Activated T-helper 2 cell treated with anti-CD3 and anti-CD28 coated beads, Interferon-gamma antibody, Interleukin-2, Interleukin-4, amounts not matched to agents 10 μg/mL and 5 μg/mL and 100 μg/mL, durations not matched to agents 14 hours and 24 hours and 36 hours (primary cell): ENCODE data around the gene SIK3. TPM values are rescaled to one million over a fixed set of nuclear protein-coding genes. Genes with fewer than 3 reads are reported as not detected.
A peak's percentile ranks its signal among the peaks of the same experiment; 100 is the strongest.

Experiments
- DNase-seq: peaks from one replicate; pipeline ENCODE4 v3.0.0; 2021; ENCODE audit warnings: low spot score
- H3K27ac Mint-ChIP-seq: one replicate; pipeline ENCODE4 v1.8.0; 2021; ENCODE audit warnings: mixed read lengths
- H3K27me3 Mint-ChIP-seq: one replicate; pipeline ENCODE4 v1.8.0; 2021; ENCODE audit warnings: low read depth, mixed read lengths
- H3K36me3 Mint-ChIP-seq: one replicate; pipeline ENCODE4 v1.8.0; 2021; ENCODE audit warnings: low read depth, mixed read lengths
- H3K4me1 Mint-ChIP-seq: one replicate; pipeline ENCODE4 v1.8.0; 2021; ENCODE audit warnings: low read depth, mixed read lengths
- H3K4me3 Mint-ChIP-seq: one replicate; pipeline ENCODE4 v1.8.0; 2021; ENCODE audit warnings: low read depth, mild to moderate bottlenecking, moderate library complexity, mixed read lengths
- H3K9me3 Mint-ChIP-seq: one replicate; pipeline ENCODE4 v1.8.0; 2021; ENCODE audit warnings: mixed read lengths
- intact Hi-C: fragments of 100-400 bp; cut with micrococcal nuclease; formaldehyde crosslinking; loops from one replicate; pipeline ENCODE4 v1.15.1; 2023
- total RNA-seq: library from RNA; stranded (reverse); gene quantifications from 2 replicates; pipeline ENCODE4 v1.2.3, GENCODE V29; 2022

The SIK3 gene
- total RNA-seq, 1 donor from 2014 or later, result 25.3 TPM

- no peaks in the 10 kb centered on the region for H3K9me3 Mint-ChIP-seq
- H3K27ac Mint-ChIP-seq, result no peak overlapping the region
- H3K27me3 Mint-ChIP-seq, result no peaks in the 10 kb centered on the region
- no peak for DNase-seq
- intact Hi-C loops, result no loop called here
- peaks cover 64% of the 10 kb centered on the region for H3K36me3 Mint-ChIP-seq
- no peak overlapping the region for H3K4me3 Mint-ChIP-seq
- H3K4me1 Mint-ChIP-seq, result peaks cover 42% of the 10 kb centered on the region
These were observed 241.8 kb downstream of the SIK3 start for GRCh38 chr11:116856423-116856822.

GRCh38 chr11:116855413-116855812 is 242.8 kb downstream of the SIK3 start:
- DNase-seq, result no peak
- H3K27ac Mint-ChIP-seq, result peak overlapping the region; percentile 39
- H3K27me3 Mint-ChIP-seq, result no peaks in the 10 kb centered on the region
- peaks cover 59% of the 10 kb centered on the region for H3K36me3 Mint-ChIP-seq
- intact Hi-C loops, result no loop called here
- no peaks in the 10 kb centered on the region for H3K9me3 Mint-ChIP-seq
- no peak overlapping the region for H3K4me3 Mint-ChIP-seq
- H3K4me1 Mint-ChIP-seq, result peaks cover 46% of the 10 kb centered on the region

DNA sequence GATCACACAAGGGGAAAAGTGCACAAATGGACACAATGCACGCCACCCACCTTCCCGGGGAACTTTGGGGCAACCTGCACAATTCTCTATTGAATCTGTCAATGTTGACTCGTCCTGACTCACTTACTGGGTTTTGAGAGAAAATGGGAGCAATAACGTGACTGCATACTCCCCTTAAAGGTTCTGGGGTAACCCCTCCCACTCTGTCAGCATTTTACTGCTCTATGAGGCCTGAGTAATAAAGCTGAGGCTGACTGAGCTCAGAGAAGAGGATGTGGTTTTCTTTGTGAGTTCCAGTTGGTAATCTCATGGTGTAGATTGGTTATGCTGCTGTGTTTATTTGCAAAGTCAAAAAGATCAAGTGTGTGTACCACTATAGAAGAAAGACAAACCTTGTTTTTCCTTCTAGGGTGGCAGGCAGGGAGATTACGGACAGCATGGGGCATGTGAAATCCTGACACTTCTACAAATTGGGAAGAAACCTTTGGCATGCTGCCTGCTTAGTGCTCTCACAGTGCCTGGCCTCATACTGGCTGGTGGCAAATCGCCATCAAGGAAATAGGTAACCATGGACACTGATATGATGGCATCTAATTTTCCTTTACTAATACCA is 244.7 kb downstream of the SIK3 start:
- intact Hi-C loops, result loop anchor here (1.0 to 5.0 kb wide), 9 partner anchors 17 to 379 kb away; partner anchors contain the start of genes APOA1, PCSK7, RNF214 and ZPR1
- peaks cover 62% of the 10 kb centered on the region for H3K36me3 Mint-ChIP-seq

DNA sequence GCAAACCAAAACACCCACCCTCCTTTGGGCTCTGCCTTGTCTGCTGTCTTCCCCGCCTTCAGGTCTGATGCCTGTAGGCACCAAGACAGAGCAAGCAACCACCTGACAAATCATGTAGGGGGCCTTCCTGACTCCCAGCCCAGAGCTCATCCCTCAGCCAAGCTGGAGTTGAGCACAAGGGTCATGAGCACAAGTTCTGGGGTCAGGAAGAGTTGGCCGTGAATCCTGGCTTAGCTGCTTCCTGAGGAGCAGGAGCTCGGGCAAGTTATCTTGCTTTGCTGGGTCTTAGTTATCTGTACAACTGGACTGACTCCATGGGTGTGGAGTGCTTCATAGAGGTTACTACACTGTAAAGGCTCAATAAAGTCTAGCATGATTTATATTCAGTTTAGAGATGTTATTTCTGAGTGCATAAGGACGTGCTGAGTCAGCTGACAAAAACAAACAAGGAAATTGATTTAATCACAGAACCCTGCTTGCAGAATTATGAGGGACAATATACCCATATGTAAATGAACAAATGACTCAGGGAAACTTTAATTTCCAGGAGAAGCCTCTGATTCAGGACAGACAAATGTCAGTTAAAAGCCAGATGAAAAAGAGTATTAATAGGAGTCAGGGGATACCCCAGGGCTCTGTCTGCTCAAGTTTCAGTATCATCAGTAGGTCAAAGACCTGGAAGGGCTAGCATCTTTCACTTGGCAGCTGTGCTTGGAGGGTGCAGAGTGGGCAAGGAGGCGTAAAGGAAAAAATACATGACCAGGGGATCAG is 245.8 kb downstream of the SIK3 start:
- Mint-ChIP-seq H3K27me3 (no peaks in the 10 kb centered on the region), H3K27ac (peak overlapping the region; percentile 90), H3K4me1 (peaks cover 52% of the 10 kb centered on the region), H3K9me3 (no peaks in the 10 kb centered on the region), H3K36me3 (peaks cover 55% of the 10 kb centered on the region), H3K4me3 (peak overlapping the region; percentile 69)
- DNase-seq, result no peak
- intact Hi-C loops, result loop anchor here (1.0 to 5.0 kb wide), 9 partner anchors 16 to 380 kb away; partner anchors contain the start of genes APOA1, PCSK7, RNF214 and ZPR1

More for the DNA sequence above, 244.7 kb downstream of the SIK3 start:
- Mint-ChIP-seq H3K9me3 (no peaks in the 10 kb centered on the region), H3K27ac (peak overlapping the region; percentile 90), H3K27me3 (no peaks in the 10 kb centered on the region), H3K4me1 (peaks cover 52% of the 10 kb centered on the region), H3K4me3 (peak overlapping the region; percentile 53)
- DNase-seq, result peak; percentile 69

DNA sequence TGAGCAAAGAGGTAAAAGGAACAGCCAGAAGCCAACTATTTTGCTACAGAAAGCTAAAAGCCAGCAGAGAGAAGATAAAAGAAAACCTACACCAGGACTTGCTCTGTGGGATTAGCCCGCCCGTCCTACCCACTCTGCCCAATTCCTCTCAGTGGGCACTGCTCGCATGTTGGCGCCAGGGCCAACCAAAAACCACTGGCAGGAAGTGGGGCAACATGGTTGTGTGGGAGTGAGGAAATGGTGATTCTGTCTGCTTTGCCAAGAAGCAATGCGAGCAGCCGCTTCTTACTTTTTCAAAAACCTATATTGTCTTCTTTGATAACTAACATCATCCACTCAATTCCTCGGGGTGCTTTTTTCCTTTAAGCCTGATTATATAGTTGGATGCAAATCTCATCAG is 246.6 kb downstream of the SIK3 start:
- Mint-ChIP-seq H3K4me1 (peaks cover 52% of the 10 kb centered on the region), H3K27ac (peak overlapping the region; percentile 56), H3K27me3 (no peaks in the 10 kb centered on the region), H3K4me3 (peak overlapping the region; percentile 45), H3K9me3 (no peaks in the 10 kb centered on the region), H3K36me3 (peaks cover 55% of the 10 kb centered on the region)
- intact Hi-C loops, result loop anchor here (2.0 to 5.0 kb wide), 6 partner anchors 15 to 381 kb away; partner anchors contain the start of genes APOA1, PCSK7, RNF214 and ZPR1
- no peak for DNase-seq

DNA sequence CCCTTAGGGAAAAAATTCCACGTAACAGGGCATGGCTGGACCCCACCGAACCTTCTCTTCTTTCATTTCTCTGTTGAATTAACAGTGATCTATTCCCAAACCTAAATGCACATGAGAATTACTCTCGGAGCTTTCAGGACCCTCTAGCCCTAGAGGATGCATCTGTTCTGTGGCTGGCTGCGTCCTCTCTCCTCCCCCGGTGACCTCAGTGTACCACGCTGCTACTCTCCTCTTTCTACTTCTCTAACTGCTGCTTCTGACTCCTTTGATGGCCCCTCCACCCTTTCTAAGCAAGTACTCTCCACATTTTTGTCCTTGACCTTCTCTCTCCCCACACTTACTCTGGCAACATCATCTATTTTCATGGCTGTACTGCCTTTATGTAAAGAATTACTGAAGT is 248.7 kb downstream of the SIK3 start:
- DNase-seq, result no peak
- no peaks in the 10 kb centered on the region for H3K9me3 Mint-ChIP-seq
- peaks cover 42% of the 10 kb centered on the region for H3K4me1 Mint-ChIP-seq
- intact Hi-C loops, result no loop called here
- H3K4me3 Mint-ChIP-seq, result no peak overlapping the region
- no peaks in the 10 kb centered on the region for H3K27me3 Mint-ChIP-seq
- no peak overlapping the region for H3K27ac Mint-ChIP-seq
- H3K36me3 Mint-ChIP-seq, result peaks cover 58% of the 10 kb centered on the region

DNA sequence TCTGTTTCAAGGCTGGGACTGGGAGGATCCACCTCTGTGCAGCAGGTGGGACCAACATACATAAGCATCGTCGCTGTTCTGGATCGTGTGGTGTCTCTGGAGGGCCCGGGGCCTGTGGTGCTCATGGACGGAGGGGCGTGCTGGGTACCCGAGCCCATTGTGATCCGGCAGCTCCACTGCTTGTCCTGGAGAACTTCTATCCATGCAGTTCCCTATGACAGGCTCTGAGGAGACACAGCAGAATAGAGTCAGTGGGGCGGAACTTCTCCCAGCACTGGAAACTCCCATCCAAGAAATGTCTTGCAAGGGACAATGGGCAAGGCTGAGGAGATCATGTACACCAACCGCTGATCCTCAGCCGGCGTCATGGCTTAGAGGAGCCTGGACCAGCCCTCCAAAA is 249.2 kb downstream of the SIK3 start:
- Mint-ChIP-seq H3K4me1 (peaks cover 38% of the 10 kb centered on the region), H3K4me3 (no peak overlapping the region), H3K9me3 (no peaks in the 10 kb centered on the region), H3K27ac (no peak overlapping the region), H3K27me3 (no peaks in the 10 kb centered on the region), H3K36me3 (peaks cover 54% of the 10 kb centered on the region)
- intact Hi-C loops, result no loop called here
- no peak for DNase-seq

DNA sequence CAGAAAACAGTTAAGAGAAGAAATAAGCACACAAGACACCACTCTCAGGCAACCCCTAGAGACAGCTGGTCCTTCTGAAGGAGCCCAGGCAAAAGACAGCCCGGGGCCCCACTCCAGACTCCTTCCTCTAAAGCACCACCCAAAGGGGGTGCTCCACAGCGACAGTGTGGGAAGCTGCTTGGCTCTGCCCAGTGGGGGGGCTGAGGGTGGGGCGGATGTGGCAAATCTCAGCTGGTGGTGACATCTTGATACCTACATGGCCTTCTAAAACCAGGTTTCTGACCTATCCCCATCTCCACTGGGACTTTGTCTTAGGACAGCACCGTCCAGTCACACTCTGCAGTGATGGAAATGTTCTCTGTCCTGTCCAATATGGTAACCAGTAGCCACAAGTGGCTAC is 250.6 kb downstream of the SIK3 start:
- DNase-seq, result no peak
- intact Hi-C loops, result no loop called here
- Mint-ChIP-seq H3K4me1 (peaks cover 23% of the 10 kb centered on the region), H3K27me3 (no peaks in the 10 kb centered on the region), H3K27ac (no peak overlapping the region), H3K4me3 (no peak overlapping the region), H3K9me3 (no peaks in the 10 kb centered on the region), H3K36me3 (peaks cover 57% of the 10 kb centered on the region)

- Mint-ChIP-seq H3K27me3 (no peaks in the 10 kb centered on the region), H3K9me3 (no peaks in the 10 kb centered on the region), H3K4me3 (no peak overlapping the region), H3K4me1 (peaks cover 1% of the 10 kb centered on the region), H3K36me3 (peaks cover 45% of the 10 kb centered on the region), H3K27ac (no peak overlapping the region)
- no peak for DNase-seq
- intact Hi-C loops, result no loop called here
These were observed 253.5 kb downstream of the SIK3 start for GRCh38 chr11:116844722-116845121.

GRCh38 chr11:116843661-116844060 is 254.6 kb downstream of the SIK3 start:
- H3K27me3 Mint-ChIP-seq, result no peaks in the 10 kb centered on the region
- intact Hi-C loops, result no loop called here

GRCh38 chr11:116842909-116843308 is 255.3 kb downstream of the SIK3 start:
- H3K9me3 Mint-ChIP-seq, result no peaks in the 10 kb centered on the region
- no peaks in the 10 kb centered on the region for H3K27me3 Mint-ChIP-seq
- H3K36me3 Mint-ChIP-seq, result peaks cover 35% of the 10 kb centered on the region
- H3K27ac Mint-ChIP-seq, result no peak overlapping the region
- no peak for DNase-seq
- no peak overlapping the region for H3K4me3 Mint-ChIP-seq
- intact Hi-C loops, result no loop called here
- peaks cover 3% of the 10 kb centered on the region for H3K4me1 Mint-ChIP-seq

More at GRCh38 chr11:116843661-116844060, 254.6 kb downstream of the SIK3 start:
- Mint-ChIP-seq H3K9me3 (no peaks in the 10 kb centered on the region), H3K4me3 (no peak overlapping the region), H3K27ac (no peak overlapping the region), H3K36me3 (peaks cover 39% of the 10 kb centered on the region), H3K4me1 (no peaks in the 10 kb centered on the region)
- no peak for DNase-seq

- intact Hi-C loops, result no loop called here
- H3K4me1 Mint-ChIP-seq, result peaks cover 3% of the 10 kb centered on the region
These were observed 256.1 kb downstream of the SIK3 start for GRCh38 chr11:116842117-116842516.

DNA sequence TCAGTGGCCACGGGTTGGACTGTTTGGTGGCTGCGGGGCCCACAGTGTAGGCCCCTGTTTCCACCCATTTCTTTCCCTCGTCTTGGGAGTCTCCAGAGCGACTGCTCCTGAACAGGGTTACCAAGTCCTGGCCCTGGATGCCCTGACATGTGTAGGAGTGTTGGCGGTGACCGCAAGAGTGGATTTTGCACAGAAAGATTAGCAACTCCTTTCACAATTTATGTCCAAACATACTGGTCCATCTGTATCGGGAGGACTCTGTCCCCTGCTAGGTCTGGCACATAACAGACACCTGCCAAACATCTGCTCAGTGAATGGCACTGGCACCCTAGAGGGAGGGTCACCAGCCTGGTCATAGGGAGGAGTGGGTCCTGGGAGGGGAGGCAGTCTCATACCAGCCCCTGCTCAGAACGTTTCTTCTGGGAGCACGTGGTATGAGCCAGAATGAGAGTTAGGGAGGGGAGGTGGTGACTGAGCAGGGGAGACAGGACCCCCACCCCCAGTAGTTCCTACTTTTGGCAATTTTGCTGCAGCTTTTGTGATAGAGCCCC is 257.4 kb downstream of the SIK3 start:
- intact Hi-C loops, result no loop called here
- no peaks in the 10 kb centered on the region for H3K9me3 Mint-ChIP-seq
- H3K36me3 Mint-ChIP-seq, result peaks cover 19% of the 10 kb centered on the region
- H3K4me1 Mint-ChIP-seq, result peaks cover 4% of the 10 kb centered on the region
- H3K27ac Mint-ChIP-seq, result no peak overlapping the region
- no peak overlapping the region for H3K4me3 Mint-ChIP-seq
- no peak for DNase-seq
- no peaks in the 10 kb centered on the region for H3K27me3 Mint-ChIP-seq

More at GRCh38 chr11:116842117-116842516, 256.1 kb downstream of the SIK3 start:
- H3K27me3 Mint-ChIP-seq, result no peaks in the 10 kb centered on the region
- no peak overlapping the region for H3K27ac Mint-ChIP-seq
- H3K4me3 Mint-ChIP-seq, result no peak overlapping the region
- DNase-seq, result no peak
- H3K9me3 Mint-ChIP-seq, result no peaks in the 10 kb centered on the region
- peaks cover 31% of the 10 kb centered on the region for H3K36me3 Mint-ChIP-seq
